ENCODE data around the gene ANKRD33. TPM values are rescaled to one million over a fixed set of nuclear protein-coding genes. Genes with fewer than 3 reads are reported as not detected.
A peak's percentile ranks its signal among the peaks of the same experiment; 100 is the strongest.

Gene ANKRD33
- total and polyA plus RNA-seq, 2 of the 8 experiments (the other 6 are each of a cell fraction or from before 2014, with no cell fraction given) = 0.41 to 0.53 TPM

DNA sequence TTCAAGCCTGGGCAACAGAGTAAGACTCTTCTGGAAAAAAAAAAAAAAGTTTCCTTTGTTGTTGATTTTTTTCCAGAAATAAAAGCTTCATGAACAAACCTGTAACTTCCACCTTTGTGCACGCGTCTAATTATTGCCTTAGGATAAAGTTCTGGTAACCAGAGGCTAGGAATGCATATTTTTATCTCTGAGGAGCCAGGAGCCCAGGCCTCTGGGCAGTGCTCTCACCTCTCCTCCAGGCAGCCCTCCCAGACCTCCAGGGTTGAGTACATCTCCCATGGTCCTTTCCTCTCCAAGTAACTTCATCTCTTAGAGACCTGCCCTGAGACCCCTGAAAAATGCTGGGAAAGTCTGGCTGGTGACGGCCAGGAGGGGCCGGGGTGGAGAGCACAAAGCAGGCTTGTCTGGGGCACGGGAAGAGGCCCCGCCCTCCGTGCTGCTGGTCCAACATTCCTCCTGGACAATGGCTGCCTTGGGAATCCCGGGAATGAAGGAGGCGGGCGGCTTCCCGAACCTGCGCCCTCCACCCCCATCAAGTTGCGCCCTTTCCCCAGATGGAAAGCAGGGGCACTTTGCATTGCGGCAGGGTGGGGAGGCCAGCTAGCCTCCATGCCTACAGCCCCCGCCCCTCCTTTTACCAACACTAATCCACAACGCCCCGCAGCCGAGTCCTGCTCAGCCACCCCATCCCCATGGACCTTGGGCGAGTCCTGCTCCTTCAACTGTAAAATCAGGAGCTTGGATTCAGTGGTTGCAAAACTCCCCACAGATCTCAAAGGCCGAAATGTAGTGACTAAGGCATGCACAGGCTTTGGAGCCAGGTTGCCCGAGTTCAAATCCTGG, 32.1 kb upstream of the ANKRD33 start (continued):
- TF ChIP-seq, protein P1, sequence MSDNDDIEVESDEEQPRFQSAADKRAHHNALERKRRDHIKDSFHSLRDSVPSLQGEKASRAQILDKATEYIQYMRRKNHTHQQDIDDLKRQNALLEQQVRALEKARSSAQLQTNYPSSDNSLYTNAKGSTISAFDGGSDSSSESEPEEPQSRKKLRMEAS (IDR thresholded peaks at IDR 0.05) = 0 out of 2 replicates have a peak, but pooled peaks have one; percentile 43
- no peak for TF ChIP-seq EGR1 (IDR thresholded peaks at IDR 0.05; ENCODE audit: borderline replicate concordance, low read depth, low read length)
- TF ChIP-seq, protein P2, sequence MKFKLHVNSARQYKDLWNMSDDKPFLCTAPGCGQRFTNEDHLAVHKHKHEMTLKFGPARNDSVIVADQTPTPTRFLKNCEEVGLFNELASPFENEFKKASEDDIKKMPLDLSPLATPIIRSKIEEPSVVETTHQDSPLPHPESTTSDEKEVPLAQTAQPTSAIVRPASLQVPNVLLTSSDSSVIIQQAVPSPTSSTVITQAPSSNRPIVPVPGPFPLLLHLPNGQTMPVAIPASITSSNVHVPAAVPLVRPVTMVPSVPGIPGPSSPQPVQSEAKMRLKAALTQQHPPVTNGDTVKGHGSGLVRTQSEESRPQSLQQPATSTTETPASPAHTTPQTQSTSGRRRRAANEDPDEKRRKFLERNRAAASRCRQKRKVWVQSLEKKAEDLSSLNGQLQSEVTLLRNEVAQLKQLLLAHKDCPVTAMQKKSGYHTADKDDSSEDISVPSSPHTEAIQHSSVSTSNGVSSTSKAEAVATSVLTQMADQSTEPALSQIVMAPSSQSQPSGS (IDR thresholded peaks at IDR 0.05; ENCODE audit: low read length) = 0 out of 2 replicates have a peak, but pooled peaks have one; percentile 61
- TF ChIP-seq KDM4A (IDR thresholded peaks at IDR 0.05; ENCODE audit: low read depth, low read length, severe bottlenecking) = peak; percentile 31
- TF ChIP-seq SIN3A (conservative IDR thresholded peaks at IDR 0.05 in 1 of 2, IDR thresholded peaks at IDR 0.05 in 1 of 2; ENCODE audit: low read depth in 1 of 2, low read length in 2 of 2) = 0 out of 4 replicates have a peak, but pooled peaks of 1 of the 2 experiments have one; percentile 33
- no peak for TF ChIP-seq BCL11A (IDR thresholded peaks at IDR 0.05; ENCODE audit: low read depth in 2 of 2, low read length in 2 of 2)
- TF ChIP-seq CREB1 (IDR thresholded peaks at IDR 0.05) = peak; percentile 44; the same call in 1 of the 2 replicates
- TF ChIP-seq POLR2AphosphoS5 (IDR thresholded peaks at IDR 0.05; ENCODE audit: low read depth, low read length) = peak; percentile 65
- no peak for TF ChIP-seq MAFK (IDR thresholded peaks at IDR 0.05; ENCODE audit: low read depth, low read length)
- TF ChIP-seq EP300 (IDR thresholded peaks at IDR 0.05; ENCODE audit: borderline replicate concordance in 1 of 2, low read depth in 2 of 2, low read length in 2 of 2) = 0 out of 3 replicates have a peak, but pooled peaks of 1 of the 2 experiments have one; percentile 37
- TF ChIP-seq TAF1 (IDR thresholded peaks at IDR 0.05; ENCODE audit: low read depth, low read length) = peak; percentile 64
- TF ChIP-seq RXRA (IDR thresholded peaks at IDR 0.05; ENCODE audit: insufficient read depth, low read depth, low read length) = no peak
- peak; percentile 90 for TF ChIP-seq ASH2L (IDR thresholded peaks at IDR 0.05; ENCODE audit: low read length)
- TF ChIP-seq SP1 (IDR thresholded peaks at IDR 0.05; ENCODE audit: low read depth, low read length) = 0 out of 2 replicates have a peak, but pooled peaks have one; percentile 56

Data from H1 (cell line).